ENCODE measurements around the gene C3. TPM values are rescaled to one million over a fixed set of nuclear protein-coding genes. Genes with fewer than 3 reads are reported as not detected.

Gene C3
- total RNA-seq, 1 experiment from 2014 or later: 872 TPM

GRCh38 chr19:6692027-6692426 is 28.4 kb downstream of the C3 start:
- intact Hi-C loops (cut with micrococcal nuclease): no loop called here
- BruUV-seq (replicated peaks): no TSS peak
- TF ChIP-seq CTCF (IDR thresholded peaks at IDR 0.05; ENCODE audit: unreplicated experiment): no peak
- DNase-seq (ENCODE audit: unreplicated experiment): no peak
- CTCF ChIA-PET: interaction anchor here (0.7 kb wide), 1 partner anchor 184 kb away, joined by 3 read pairs; no protein-coding TSS in a partner anchor
- H3K4me3 Mint-ChIP-seq (ENCODE audit: unreplicated experiment): no peak overlapping the region
- no peaks in the 10 kb centered on the region for H3K4me1 Mint-ChIP-seq (ENCODE audit: insufficient read depth, unreplicated experiment)
- no peaks in the 10 kb centered on the region for H3K27me3 Mint-ChIP-seq (ENCODE audit: insufficient read depth, unreplicated experiment)
- H3K36me3 Mint-ChIP-seq (ENCODE audit: insufficient read depth, unreplicated experiment): peaks cover 99% of the 10 kb centered on the region
- no peak overlapping the region for H3K27ac Mint-ChIP-seq (ENCODE audit: low read depth, unreplicated experiment)
- no peaks in the 10 kb centered on the region for H3K9me3 Mint-ChIP-seq (ENCODE audit: unreplicated experiment)
- POLR2A ChIA-PET: no interaction called here

DNA sequence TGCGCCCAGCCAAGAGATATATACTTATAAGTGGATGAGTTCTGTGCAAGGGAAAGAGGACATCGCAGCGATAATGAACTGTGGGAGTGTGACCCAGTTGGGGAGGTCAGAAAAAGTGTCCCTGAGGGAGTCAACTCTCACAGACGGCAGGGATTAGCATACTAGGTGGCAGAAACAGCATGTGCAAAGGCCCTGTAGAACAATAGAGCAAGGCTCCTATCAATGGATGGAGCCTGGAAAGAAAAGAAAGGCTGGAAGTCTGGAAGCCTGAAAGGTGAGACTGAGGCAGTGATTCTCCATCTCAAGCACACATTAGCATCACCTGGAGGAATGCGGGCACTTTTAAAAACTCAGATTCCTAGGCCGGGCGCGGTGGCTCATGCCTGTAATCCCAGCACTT is 29.1 kb downstream of the C3 start:
- ChIA-PET POLR2A (no interaction called here), CTCF (interaction anchor here (0.7 kb wide), 1 partner anchor 15 kb away, joined by 3 read pairs; no protein-coding TSS in a partner anchor)
- intact Hi-C loops (cut with micrococcal nuclease): no loop called here
- peaks cover 99% of the 10 kb centered on the region for H3K36me3 Mint-ChIP-seq (ENCODE audit: insufficient read depth, unreplicated experiment)
- no peak for TF ChIP-seq CTCF (IDR thresholded peaks at IDR 0.05; ENCODE audit: unreplicated experiment)
- H3K4me1 Mint-ChIP-seq (ENCODE audit: insufficient read depth, unreplicated experiment): no peaks in the 10 kb centered on the region
- no peak overlapping the region for H3K4me3 Mint-ChIP-seq (ENCODE audit: unreplicated experiment)
- BruUV-seq (replicated peaks): no TSS peak
- no peaks in the 10 kb centered on the region for H3K9me3 Mint-ChIP-seq (ENCODE audit: unreplicated experiment)
- peak overlapping the region; percentile 49 for H3K27ac Mint-ChIP-seq (ENCODE audit: low read depth, unreplicated experiment)
- DNase-seq (ENCODE audit: unreplicated experiment): no peak
- H3K27me3 Mint-ChIP-seq (ENCODE audit: insufficient read depth, unreplicated experiment): no peaks in the 10 kb centered on the region

DNA sequence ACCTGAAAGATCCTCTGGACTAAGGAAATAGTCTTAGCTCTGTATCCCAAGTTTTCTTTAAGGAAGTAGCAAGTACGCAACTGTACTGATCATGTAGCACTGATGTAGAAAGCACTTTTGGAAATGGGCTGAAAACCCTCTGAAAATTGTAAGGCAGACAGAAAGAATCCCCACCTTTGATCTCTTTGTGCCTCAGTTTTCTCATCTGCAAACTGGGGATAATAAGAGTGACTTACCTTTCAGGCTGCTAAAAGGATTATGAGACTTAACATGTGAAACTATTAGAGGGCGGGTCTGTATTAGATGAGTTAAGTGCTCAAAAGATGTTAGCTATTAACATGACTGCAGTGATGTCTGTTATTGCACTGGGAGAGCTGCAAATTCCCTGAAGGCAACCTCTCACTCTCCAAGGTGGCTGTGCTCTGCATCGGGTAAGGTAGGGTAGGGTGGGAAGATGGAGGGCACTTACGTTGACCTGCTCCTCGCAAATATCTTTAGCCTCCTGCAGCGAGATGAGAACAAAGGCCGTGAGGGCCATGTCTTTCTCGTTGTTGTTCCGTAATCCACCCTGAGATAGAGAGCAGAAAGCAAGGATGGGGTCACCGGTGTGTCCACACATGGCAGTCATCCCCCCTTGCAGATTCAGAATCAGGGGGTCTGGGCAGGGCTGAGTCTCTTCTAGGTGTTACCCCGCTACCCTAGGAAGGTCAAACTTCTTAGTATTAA is 30.1 kb downstream of the C3 start:
- peaks cover 99% of the 10 kb centered on the region for H3K36me3 Mint-ChIP-seq (ENCODE audit: insufficient read depth, unreplicated experiment)
- no peak for DNase-seq (ENCODE audit: unreplicated experiment)
- intact Hi-C loops (cut with micrococcal nuclease): no loop called here
- CTCF ChIA-PET: interaction anchor here (1.2 kb wide), 1 partner anchor 57 kb away, joined by 3 read pairs; no protein-coding TSS in a partner anchor
- no peaks in the 10 kb centered on the region for H3K4me1 Mint-ChIP-seq (ENCODE audit: insufficient read depth, unreplicated experiment)
- no peaks in the 10 kb centered on the region for H3K27me3 Mint-ChIP-seq (ENCODE audit: insufficient read depth, unreplicated experiment)
- no peak overlapping the region for H3K27ac Mint-ChIP-seq (ENCODE audit: low read depth, unreplicated experiment)
- no peak overlapping the region for H3K4me3 Mint-ChIP-seq (ENCODE audit: unreplicated experiment)
- H3K9me3 Mint-ChIP-seq (ENCODE audit: unreplicated experiment): no peaks in the 10 kb centered on the region
- no peak for TF ChIP-seq CTCF (IDR thresholded peaks at IDR 0.05; ENCODE audit: unreplicated experiment)
- POLR2A ChIA-PET: interaction anchor here (0.7 kb wide), 1 partner anchor 30 kb away, joined by 3 read pairs; the partner anchor contains the start of gene C3
- no TSS peak for BruUV-seq (replicated peaks)

GRCh38 chr19:6687114-6687513 is 33.3 kb downstream of the C3 start:
- CTCF ChIA-PET: interaction anchor here (0.7 kb wide), 1 partner anchor 48 kb away, joined by 3 read pairs; no protein-coding TSS in a partner anchor
- POLR2A ChIA-PET: interaction anchor here (0.7 to 1.0 kb wide), 2 partner anchors 10 to 49 kb away, joined by 3 to 4 read pairs; no protein-coding TSS in a partner anchor
- intact Hi-C loops (cut with micrococcal nuclease): no loop called here
- DNase-seq (ENCODE audit: unreplicated experiment): no peak
- peaks cover 5% of the 10 kb centered on the region for H3K4me1 Mint-ChIP-seq (ENCODE audit: insufficient read depth, unreplicated experiment)
- no peak overlapping the region for H3K4me3 Mint-ChIP-seq (ENCODE audit: unreplicated experiment)
- no peak for TF ChIP-seq CTCF (IDR thresholded peaks at IDR 0.05; ENCODE audit: unreplicated experiment)
- peaks cover 99% of the 10 kb centered on the region for H3K36me3 Mint-ChIP-seq (ENCODE audit: insufficient read depth, unreplicated experiment)
- H3K9me3 Mint-ChIP-seq (ENCODE audit: unreplicated experiment): no peaks in the 10 kb centered on the region
- H3K27ac Mint-ChIP-seq (ENCODE audit: low read depth, unreplicated experiment): no peak overlapping the region
- H3K27me3 Mint-ChIP-seq (ENCODE audit: insufficient read depth, unreplicated experiment): no peaks in the 10 kb centered on the region
- BruUV-seq (replicated peaks): no TSS peak
